HG03565 (cell line): Measurements from ENCODE around the gene SPC24.
"Not testable (repeated sequence)": the region's sequence is repeated elsewhere in the genome, so short reads cannot be mapped to it uniquely, and the experiment has no call there.

Source experiments
- ATAC-seq: cut with Tn5 transposase; IDR thresholded peaks from one replicate; pipeline ENCODE4 v1.9.1; 2021; ENCODE audit warnings: mild to moderate bottlenecking, moderate library complexity; ENCODE audit not compliant: unreplicated experiment

Gene SPC24

GRCh38 chr19:11131471-11131870 is 24.1 kb downstream of the SPC24 start:
- ATAC-seq = no peak

GRCh38 chr19:11130824-11131455 is 24.6 kb downstream of the SPC24 start:
- no peak for ATAC-seq

- no peak for ATAC-seq
These were observed 27.7 kb downstream of the SPC24 start for GRCh38 chr19:11127905-11128304.

- no peak for ATAC-seq
These were observed 29.4 kb downstream of the SPC24 start for GRCh38 chr19:11125994-11126685.

GRCh38 chr19:11124157-11124556 is 31.4 kb downstream of the SPC24 start:
- ATAC-seq = not testable (repeated sequence)

- ATAC-seq = no peak
These were observed 32.5 kb downstream of the SPC24 start for GRCh38 chr19:11123114-11123513.

GRCh38 chr19:11121963-11122362 is 33.6 kb downstream of the SPC24 start:
- ATAC-seq = not testable (repeated sequence)

GRCh38 chr19:11116507-11116906 is 39.1 kb downstream of the SPC24 start:
- ATAC-seq = no peak

GRCh38 chr19:11115895-11116446 is 39.6 kb downstream of the SPC24 start:
- ATAC-seq = no peak

GRCh38 chr19:11115042-11115441 is 40.5 kb downstream of the SPC24 start:
- no peak for ATAC-seq

- ATAC-seq = no peak
These were observed 42.4 kb downstream of the SPC24 start for GRCh38 chr19:11113140-11113708.

- no peak for ATAC-seq
These were observed 43.8 kb downstream of the SPC24 start for GRCh38 chr19:11111771-11112144.

- no peak for ATAC-seq
These were observed 44.3 kb downstream of the SPC24 start for GRCh38 chr19:11111117-11111770.

GRCh38 chr19:11108746-11109145 is 46.8 kb downstream of the SPC24 start:
- no peak for ATAC-seq

- ATAC-seq = no peak
These were observed 49.1 kb downstream of the SPC24 start for GRCh38 chr19:11106477-11106876.

GRCh38 chr19:11105014-11105636 is 50.5 kb downstream of the SPC24 start:
- no peak for ATAC-seq

GRCh38 chr19:11103667-11104066 is 51.9 kb downstream of the SPC24 start:
- ATAC-seq = not testable (repeated sequence)

GRCh38 chr19:11102944-11103343 is 52.6 kb downstream of the SPC24 start:
- ATAC-seq = no peak

- ATAC-seq = no peak
These were observed 54.5 kb downstream of the SPC24 start for GRCh38 chr19:11101057-11101456.

GRCh38 chr19:11100049-11100448 is 55.5 kb downstream of the SPC24 start:
- no peak for ATAC-seq

- no peak for ATAC-seq
These were observed 56.7 kb downstream of the SPC24 start for GRCh38 chr19:11098861-11099260.
